CD4-positive, alpha-beta T cell (primary cell): ENCODE results near the gene CHRNA7. TPM values are rescaled to one million over a fixed set of nuclear protein-coding genes. Genes with fewer than 3 reads are reported as not detected.

Experiments used
- ATAC-seq: fragments of 200-7000 bp; cut with Tn5 transposase; one replicate; pipeline ENCODE4 v1.10.0; 2022; ENCODE audit warnings: mild to moderate bottlenecking; ENCODE audit not compliant: poor library complexity
- CTCF ChIA-PET: fragments of 350-600 bp; sonication (Branson Sonifier 250); formaldehyde crosslinking; loops from one replicate; lab custom pipeline; 2021; ENCODE audit warnings: antibody characterized with exemption, inconsistent platforms; lab: Charles Lee
- POLR2A ChIA-PET: fragments of 350-600 bp; sonication (Branson Sonifier 250); formaldehyde crosslinking; loops from one replicate; lab custom pipeline; 2021; ENCODE audit warnings: antibody characterized with exemption, inconsistent platforms; lab: Charles Lee
- DNase-seq, 14 experiments: peaks; one replicate each; pipeline ENCODE4 v3.0.0-alpha.2; 2013 to 2020; ENCODE audit warnings: mixed read lengths in 2 of 14
- H3K27ac ChIP-seq, 2 donors: one replicate each; pipeline versions ENCODE4 v1.5.1 to v1.7.0; 2013; ENCODE audit warnings: low read length in 2 of 2, low read depth in 1 of 2, mild to moderate bottlenecking in 1 of 2
- H3K27me3 ChIP-seq, 2 experiments: 1 replicate in 1 of 2; 2 replicates in 1 of 2; pipeline versions ENCODE4 v1.6.1 to v1.7.0; 2013; ENCODE audit warnings: low read length in 2 of 2, control low read depth in 1 of 2, mild to moderate bottlenecking in 1 of 2, moderate library complexity in 1 of 2; ENCODE audit not compliant: insufficient read depth in 2 of 2, control insufficient read depth in 1 of 2
- H3K36me3 ChIP-seq: one replicate; pipeline ENCODE4 v1.6.1; 2013; ENCODE audit warnings: low read length, control low read depth; ENCODE audit not compliant: insufficient read depth
- H3K4me1 ChIP-seq: one replicate; pipeline ENCODE4 v1.6.1; 2013; ENCODE audit warnings: low read length, control low read depth; ENCODE audit not compliant: insufficient read depth
- H3K4me3 ChIP-seq: one replicate; pipeline ENCODE4 v1.5.1; 2013; ENCODE audit warnings: mild to moderate bottlenecking, low read length, moderate library complexity
- H3K9me3 ChIP-seq, 2 experiments: 1 replicate in 1 of 2; 2 replicates in 1 of 2; pipeline versions ENCODE4 v1.6.1 to v1.7.0; 2013; ENCODE audit warnings: low read length in 2 of 2, mild to moderate bottlenecking in 2 of 2, control low read depth in 1 of 2, moderate library complexity in 1 of 2; ENCODE audit not compliant: control insufficient read depth in 1 of 2, insufficient read depth in 1 of 2
- H3K27ac Mint-ChIP-seq: one replicate; pipeline ENCODE4 v1.8.0; 2020; ENCODE audit warnings: mixed read lengths
- H3K27me3 Mint-ChIP-seq: one replicate; pipeline ENCODE4 v1.8.0; 2021; ENCODE audit warnings: mixed read lengths
- H3K36me3 Mint-ChIP-seq: one replicate; pipeline ENCODE4 v1.8.0; 2021; ENCODE audit warnings: low read depth, mixed read lengths
- H3K4me1 Mint-ChIP-seq: one replicate; pipeline ENCODE4 v1.8.0; 2021; ENCODE audit warnings: low read depth, mixed read lengths
- H3K4me3 Mint-ChIP-seq: one replicate; pipeline ENCODE4 v1.8.0; 2020; ENCODE audit warnings: mild to moderate bottlenecking, mixed read lengths
- H3K9me3 Mint-ChIP-seq: one replicate; pipeline ENCODE4 v1.8.0; 2020; ENCODE audit warnings: mixed read lengths
- intact Hi-C, 2 experiments: fragments of 100-400 bp; cut with DNase I in 1 of 2; cut with micrococcal nuclease in 1 of 2; formaldehyde crosslinking; loops; one replicate each; pipeline versions ENCODE4 v1.15.1 to v1.9.0; 2023 to 2025; cut with DNase I, micrococcal nuclease
- total RNA-seq, 174 experiments: library from RNA in 2 of 174; stranded (reverse) in 2 of 174; gene quantifications; one replicate each; pipeline ENCODE4 v1.2.3 and lab custom pipeline; 2021 to 2026
- TF ChIP-seq, protein P1 (sequence below): fragments of 200-600 bp; IDR thresholded peaks from one replicate; pipeline ENCODE4 v1.8.0; 2022; ENCODE audit warnings: antibody characterized with exemption, mild to moderate bottlenecking

CHRNA7 gene
- total RNA-seq, 2 experiments from 2014 or later: not detected

DNA sequence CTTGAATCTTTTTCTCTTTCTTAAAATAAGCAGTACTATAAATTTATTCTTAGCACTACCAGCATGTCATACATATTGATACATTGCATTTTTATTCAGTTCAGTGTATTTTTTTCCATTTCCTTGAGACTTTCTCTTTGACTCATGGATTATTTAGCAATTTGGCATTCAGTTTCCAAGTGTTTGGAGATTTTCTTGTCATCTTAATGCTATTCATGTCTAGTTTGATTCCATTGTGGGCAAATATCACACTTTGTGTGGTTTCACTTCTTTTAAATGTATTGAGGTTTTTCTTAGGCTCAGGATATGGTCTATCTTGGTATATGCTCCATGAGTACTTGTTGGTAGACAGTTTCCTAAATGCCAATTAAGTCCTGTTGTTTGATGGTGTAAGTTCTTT, 99.5 kb downstream of the CHRNA7 start:
- no peaks in the 10 kb centered on the region for H3K4me1 ChIP-seq
- TF ChIP-seq, protein P1, sequence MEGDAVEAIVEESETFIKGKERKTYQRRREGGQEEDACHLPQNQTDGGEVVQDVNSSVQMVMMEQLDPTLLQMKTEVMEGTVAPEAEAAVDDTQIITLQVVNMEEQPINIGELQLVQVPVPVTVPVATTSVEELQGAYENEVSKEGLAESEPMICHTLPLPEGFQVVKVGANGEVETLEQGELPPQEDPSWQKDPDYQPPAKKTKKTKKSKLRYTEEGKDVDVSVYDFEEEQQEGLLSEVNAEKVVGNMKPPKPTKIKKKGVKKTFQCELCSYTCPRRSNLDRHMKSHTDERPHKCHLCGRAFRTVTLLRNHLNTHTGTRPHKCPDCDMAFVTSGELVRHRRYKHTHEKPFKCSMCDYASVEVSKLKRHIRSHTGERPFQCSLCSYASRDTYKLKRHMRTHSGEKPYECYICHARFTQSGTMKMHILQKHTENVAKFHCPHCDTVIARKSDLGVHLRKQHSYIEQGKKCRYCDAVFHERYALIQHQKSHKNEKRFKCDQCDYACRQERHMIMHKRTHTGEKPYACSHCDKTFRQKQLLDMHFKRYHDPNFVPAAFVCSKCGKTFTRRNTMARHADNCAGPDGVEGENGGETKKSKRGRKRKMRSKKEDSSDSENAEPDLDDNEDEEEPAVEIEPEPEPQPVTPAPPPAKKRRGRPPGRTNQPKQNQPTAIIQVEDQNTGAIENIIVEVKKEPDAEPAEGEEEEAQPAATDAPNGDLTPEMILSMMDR: no peak
- H3K4me3 Mint-ChIP-seq: no peak overlapping the region
- no peak overlapping the region for H3K27ac ChIP-seq
- no peaks in the 10 kb centered on the region for H3K9me3 ChIP-seq
- no peaks in the 10 kb centered on the region for H3K9me3 Mint-ChIP-seq
- POLR2A ChIA-PET: no interaction called here
- intact Hi-C loops: no loop called here
- no peak overlapping the region for H3K4me3 ChIP-seq
- H3K36me3 ChIP-seq: no peaks in the 10 kb centered on the region
- ATAC-seq (no peak), DNase-seq (no peak)
- H3K4me1 Mint-ChIP-seq: no peaks in the 10 kb centered on the region
- peaks cover 35% of the 10 kb centered on the region for H3K27me3 Mint-ChIP-seq
- H3K36me3 Mint-ChIP-seq: no peaks in the 10 kb centered on the region
- CTCF ChIA-PET: no interaction called here
- no peak overlapping the region for H3K27ac Mint-ChIP-seq
- H3K27me3 ChIP-seq: peaks cover 10 to 11% of the 10 kb centered on the region in 2 experiments

DNA sequence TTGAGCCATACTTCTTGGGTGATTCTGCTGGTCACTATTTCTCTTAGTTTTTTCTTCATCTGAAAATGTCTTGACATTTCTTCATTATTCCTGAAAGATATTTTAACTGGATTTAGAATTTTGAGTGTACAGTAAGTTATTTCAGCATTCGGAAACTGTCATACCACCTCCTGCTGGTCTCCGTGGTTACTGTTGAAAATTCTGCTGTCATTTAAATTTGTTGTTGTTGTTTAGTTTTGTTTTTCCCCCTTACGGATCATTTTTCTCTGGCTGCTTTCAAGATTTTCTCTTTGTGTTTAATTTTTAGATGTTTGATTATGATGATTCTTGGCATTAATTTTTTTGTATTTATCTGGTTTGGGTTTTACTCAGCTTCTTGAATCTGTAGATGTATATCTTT, 100.5 kb downstream of the CHRNA7 start:
- H3K36me3 Mint-ChIP-seq: no peaks in the 10 kb centered on the region
- no peak for DNase-seq
- Histone ChIP-seq H3K4me1 (no peaks in the 10 kb centered on the region), H3K36me3 (no peaks in the 10 kb centered on the region), H3K27me3 (peaks cover 10 to 11% of the 10 kb centered on the region in 2 experiments), H3K27ac (no peak overlapping the region), H3K9me3 (no peaks in the 10 kb centered on the region), H3K4me3 (no peak overlapping the region)
- no peak overlapping the region for H3K4me3 Mint-ChIP-seq
- no peaks in the 10 kb centered on the region for H3K9me3 Mint-ChIP-seq
- H3K27ac Mint-ChIP-seq: no peak overlapping the region
- H3K27me3 Mint-ChIP-seq: peaks cover 42% of the 10 kb centered on the region
- ATAC-seq: no peak
- ChIA-PET POLR2A (no interaction called here), CTCF (no interaction called here)
- no peaks in the 10 kb centered on the region for H3K4me1 Mint-ChIP-seq
- intact Hi-C loops: no loop called here
- TF ChIP-seq, protein P1: no peak

- POLR2A ChIA-PET: no interaction called here
- Mint-ChIP-seq H3K27me3 (peaks cover 43% of the 10 kb centered on the region), H3K9me3 (no peaks in the 10 kb centered on the region), H3K4me3 (no peak overlapping the region), H3K4me1 (no peaks in the 10 kb centered on the region), H3K36me3 (no peaks in the 10 kb centered on the region), H3K27ac (no peak overlapping the region)
- Histone ChIP-seq H3K27me3 (peaks cover 10 to 11% of the 10 kb centered on the region in 2 experiments), H3K4me3 (no peak overlapping the region), H3K4me1 (no peaks in the 10 kb centered on the region), H3K36me3 (no peaks in the 10 kb centered on the region), H3K9me3 (no peaks in the 10 kb centered on the region), H3K27ac (no peak overlapping the region)
- CTCF ChIA-PET: no interaction called here
- ATAC-seq (no peak), DNase-seq (no peak)
- TF ChIP-seq, protein P1: no peak
- intact Hi-C loops: no loop called here
Measured at GRCh38 chr15:32131803-32132202, 101.5 kb downstream of the CHRNA7 start.
